Measurements from ENCODE around the gene RNF138.

- TF ChIP-seq POLR2A (IDR thresholded peaks at IDR 0.05; ENCODE audit: low read depth, low read length) (no peak), ATF2 (IDR thresholded peaks at IDR 0.05; ENCODE audit: low read length) (no peak), SUZ12 (IDR thresholded peaks at IDR 0.05; ENCODE audit: unreplicated experiment) (no peak), POLR2AphosphoS5 (IDR thresholded peaks at IDR 0.05; ENCODE audit: low read length) (no peak), RFX5 (IDR thresholded peaks at IDR 0.05; ENCODE audit: low read depth, low read length) (no peak)
Measured at GRCh38 chr18:32157580-32157979, 65.9 kb downstream of the RNF138 start.
